ENCODE results near the gene EHMT1. TPM values are rescaled to one million over a fixed set of nuclear protein-coding genes. Genes with fewer than 3 reads are reported as not detected.

The EHMT1 gene
- total and polyA plus RNA-seq, 2 of the 13 experiments (the other 11 are each of a cell fraction or from before 2014, with no cell fraction given), result 23.0 to 27.1 TPM

DNA sequence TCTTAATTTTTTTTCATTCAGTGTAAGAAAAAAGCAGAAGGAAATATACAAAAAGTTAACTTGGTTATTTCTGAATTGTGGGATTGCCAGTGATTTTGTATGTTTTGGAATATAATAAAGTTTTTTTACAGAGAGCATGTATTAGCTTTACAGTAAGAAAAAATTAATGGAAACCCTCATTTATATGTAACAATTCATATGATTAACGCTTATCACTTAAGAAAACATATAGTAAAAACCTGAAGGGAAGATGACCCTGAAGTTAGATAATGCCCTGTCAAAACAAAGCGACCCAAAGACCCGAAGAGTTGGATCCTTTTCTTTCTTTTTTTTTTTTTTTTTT lies 52.4 kb downstream of the EHMT1 start (continued):
- TF ChIP-seq TAF1 (CRISPR knock-in tag; IDR thresholded peaks at IDR 0.05) (no peak), SIN3A (IDR thresholded peaks at IDR 0.05; ENCODE audit: borderline replicate concordance, low read depth, low read length) (no peak), SRF (IDR thresholded peaks at IDR 0.05; ENCODE audit: low read depth, low read length) (no peak), FOSL1 (CRISPR knock-in tag; IDR thresholded peaks at IDR 0.05; ENCODE audit: borderline replicate concordance) (no peak), KDM4B (CRISPR knock-in tag; IDR thresholded peaks at IDR 0.05) (no peak), ZNF501 (CRISPR knock-in tag; IDR thresholded peaks at IDR 0.05) (no peak), ZNF674 (CRISPR knock-in tag; IDR thresholded peaks at IDR 0.05; ENCODE audit: low read depth) (no peak), ATAD3A (CRISPR knock-in tag; IDR thresholded peaks at IDR 0.05) (no peak), POLR2G (IDR thresholded peaks at IDR 0.05; ENCODE audit: low read depth, low read length) (no peak), SOX5 (CRISPR knock-in tag; IDR thresholded peaks at IDR 0.05; ENCODE audit: borderline replicate concordance) (no peak), CHD4 (IDR thresholded peaks at IDR 0.05; ENCODE audit: borderline replicate concordance, low read length) (0 out of 2 replicates have a peak, but pooled peaks have one; percentile 55), ZNF615 (CRISPR knock-in tag; IDR thresholded peaks at IDR 0.05; ENCODE audit: borderline replicate concordance) (no peak), SAFB2 (CRISPR knock-in tag; IDR thresholded peaks at IDR 0.05; ENCODE audit: borderline replicate concordance, low read depth) (no peak), YEATS2 (CRISPR knock-in tag; IDR thresholded peaks at IDR 0.05; ENCODE audit: borderline replicate concordance) (no peak)
- TF ChIP-seq, protein P1, sequence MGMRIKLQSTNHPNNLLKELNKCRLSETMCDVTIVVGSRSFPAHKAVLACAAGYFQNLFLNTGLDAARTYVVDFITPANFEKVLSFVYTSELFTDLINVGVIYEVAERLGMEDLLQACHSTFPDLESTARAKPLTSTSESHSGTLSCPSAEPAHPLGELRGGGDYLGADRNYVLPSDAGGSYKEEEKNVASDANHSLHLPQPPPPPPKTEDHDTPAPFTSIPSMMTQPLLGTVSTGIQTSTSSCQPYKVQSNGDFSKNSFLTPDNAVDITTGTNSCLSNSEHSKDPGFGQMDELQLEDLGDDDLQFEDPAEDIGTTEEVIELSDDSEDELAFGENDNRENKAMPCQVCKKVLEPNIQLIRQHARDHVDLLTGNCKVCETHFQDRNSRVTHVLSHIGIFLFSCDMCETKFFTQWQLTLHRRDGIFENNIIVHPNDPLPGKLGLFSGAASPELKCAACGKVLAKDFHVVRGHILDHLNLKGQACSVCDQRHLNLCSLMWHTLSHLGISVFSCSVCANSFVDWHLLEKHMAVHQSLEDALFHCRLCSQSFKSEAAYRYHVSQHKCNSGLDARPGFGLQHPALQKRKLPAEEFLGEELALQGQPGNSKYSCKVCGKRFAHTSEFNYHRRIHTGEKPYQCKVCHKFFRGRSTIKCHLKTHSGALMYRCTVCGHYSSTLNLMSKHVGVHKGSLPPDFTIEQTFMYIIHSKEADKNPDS (CRISPR knock-in tag; IDR thresholded peaks at IDR 0.05), result no peak
- TF ChIP-seq, protein P2, sequence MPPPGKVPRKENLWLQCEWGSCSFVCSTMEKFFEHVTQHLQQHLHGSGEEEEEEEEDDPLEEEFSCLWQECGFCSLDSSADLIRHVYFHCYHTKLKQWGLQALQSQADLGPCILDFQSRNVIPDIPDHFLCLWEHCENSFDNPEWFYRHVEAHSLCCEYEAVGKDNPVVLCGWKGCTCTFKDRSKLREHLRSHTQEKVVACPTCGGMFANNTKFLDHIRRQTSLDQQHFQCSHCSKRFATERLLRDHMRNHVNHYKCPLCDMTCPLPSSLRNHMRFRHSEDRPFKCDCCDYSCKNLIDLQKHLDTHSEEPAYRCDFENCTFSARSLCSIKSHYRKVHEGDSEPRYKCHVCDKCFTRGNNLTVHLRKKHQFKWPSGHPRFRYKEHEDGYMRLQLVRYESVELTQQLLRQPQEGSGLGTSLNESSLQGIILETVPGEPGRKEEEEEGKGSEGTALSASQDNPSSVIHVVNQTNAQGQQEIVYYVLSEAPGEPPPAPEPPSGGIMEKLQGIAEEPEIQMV (CRISPR knock-in tag; IDR thresholded peaks at IDR 0.05; ENCODE audit: low read depth), result no peak
- TF ChIP-seq, protein P3, sequence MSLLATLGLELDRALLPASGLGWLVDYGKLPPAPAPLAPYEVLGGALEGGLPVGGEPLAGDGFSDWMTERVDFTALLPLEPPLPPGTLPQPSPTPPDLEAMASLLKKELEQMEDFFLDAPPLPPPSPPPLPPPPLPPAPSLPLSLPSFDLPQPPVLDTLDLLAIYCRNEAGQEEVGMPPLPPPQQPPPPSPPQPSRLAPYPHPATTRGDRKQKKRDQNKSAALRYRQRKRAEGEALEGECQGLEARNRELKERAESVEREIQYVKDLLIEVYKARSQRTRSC (CRISPR knock-in tag; IDR thresholded peaks at IDR 0.05; ENCODE audit: low read depth), result no peak
- TF ChIP-seq, protein P4, sequence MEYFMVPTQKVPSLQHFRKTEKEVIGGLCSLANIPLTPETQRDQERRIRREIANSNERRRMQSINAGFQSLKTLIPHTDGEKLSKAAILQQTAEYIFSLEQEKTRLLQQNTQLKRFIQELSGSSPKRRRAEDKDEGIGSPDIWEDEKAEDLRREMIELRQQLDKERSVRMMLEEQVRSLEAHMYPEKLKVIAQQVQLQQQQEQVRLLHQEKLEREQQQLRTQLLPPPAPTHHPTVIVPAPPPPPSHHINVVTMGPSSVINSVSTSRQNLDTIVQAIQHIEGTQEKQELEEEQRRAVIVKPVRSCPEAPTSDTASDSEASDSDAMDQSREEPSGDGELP (IDR thresholded peaks at IDR 0.05; ENCODE audit: borderline replicate concordance, low read depth), result no peak

Measured in HepG2 (cell line).